ENCODE data around the gene SPEF2. TPM values are rescaled to one million over a fixed set of nuclear protein-coding genes. Genes with fewer than 3 reads are reported as not detected.

Gene SPEF2
- total and polyA plus RNA-seq, 9 of the 15 experiments (the other 6 are each of a cell fraction or from before 2014, with no cell fraction given): 0.11 to 0.62 (median 0.20) TPM; not detected in 2

GRCh38 chr5:35707659-35708058 lies 90.0 kb downstream of the SPEF2 start:
- BruUV-seq (replicated peaks): no TSS peak
- Histone ChIP-seq H3K4me1 (replicated peaks in 1 of 2; ENCODE audit: control insufficient read depth in 2 of 2, insufficient read depth in 2 of 2, low read length in 2 of 2) (no peaks in the 10 kb centered on the region), H3K4me3 (no peak overlapping the region), H3K9me3 (replicated peaks; ENCODE audit: control insufficient read depth, insufficient read depth, low read depth, low read length) (no peaks in the 10 kb centered on the region; the same call in 1 of the 2 replicates), H3K79me2 (ENCODE audit: control insufficient read depth, insufficient read depth, low read length) (no peaks in the 10 kb centered on the region), H3K4me2 (ENCODE audit: insufficient read depth, low read length) (no peak overlapping the region), H4K20me1 (replicated peaks; ENCODE audit: control insufficient read depth, insufficient read depth, low read length) (no peaks in the 10 kb centered on the region), H3K27me3 (ENCODE audit: control insufficient read depth in 2 of 2, insufficient read depth in 2 of 2, low read length in 2 of 2) (no peaks in the 10 kb centered on the region), H3K36me3 (ENCODE audit: control insufficient read depth, insufficient read depth, low read length) (no peaks in the 10 kb centered on the region), H3K27ac (ENCODE audit: extremely low read depth, low read depth, low read length) (no peak overlapping the region), H3K9me1 (ENCODE audit: control insufficient read depth, insufficient read depth, low read length) (no peaks in the 10 kb centered on the region), H2AFZ (ENCODE audit: low read depth, low read length) (no peak overlapping the region), H3K9ac (ENCODE audit: insufficient read depth in 1 of 2, low read depth in 2 of 2, low read length in 2 of 2) (no peak overlapping the region)
- POLR2A ChIA-PET: no interaction called here
- ATAC-seq (no peak), FAIRE-seq (no peak), DNase-seq (ENCODE audit: extremely low read depth in 1 of 4, low spot score in 3 of 4) (no peak)
- intact Hi-C loops (cut with micrococcal nuclease) (no loop called here), in situ Hi-C loops (cut with MboI) (no loop called here)
- CTCF ChIA-PET (ENCODE audit: low intra/inter-chr PET ratio): no interaction called here
- 0% methylated on average over 1 of the region's 1 CpG for WGBS (ENCODE audit: insufficient coverage, low coverage, missing lambda C conversion rate)
- TF ChIP-seq ATF3 (IDR thresholded peaks at IDR 0.05) (no peak), ATF3 (CRISPR knock-in tag; conservative IDR thresholded peaks at IDR 0.05) (no peak), ZNF175 (CRISPR knock-in tag; IDR thresholded peaks at IDR 0.05; ENCODE audit: low read depth) (no peak), SMARCB1 (IDR thresholded peaks at IDR 0.05; ENCODE audit: insufficient read length, low read depth) (no peak), ZNF561 (CRISPR knock-in tag; conservative IDR thresholded peaks at IDR 0.05) (no peak), ZNF124 (CRISPR knock-in tag; IDR thresholded peaks at IDR 0.05) (no peak), MAX (CRISPR knock-in tag; IDR thresholded peaks at IDR 0.05) (no peak), POLR3G (IDR thresholded peaks at IDR 0.05; ENCODE audit: extremely low read depth, insufficient read length, insufficient replicate concordance) (no peak), RBFOX2 (IDR thresholded peaks at IDR 0.05; ENCODE audit: low read depth, low read length) (no peak), CHD7 (IDR thresholded peaks at IDR 0.05; ENCODE audit: low read depth, low read length) (no peak), NBN (IDR thresholded peaks at IDR 0.05; ENCODE audit: low read depth) (no peak), SMC3 (conservative IDR thresholded peaks at IDR 0.05; ENCODE audit: insufficient read depth, low read depth, low read length) (no peak)
